Measurements from ENCODE around the gene GRM4.

Gene GRM4

GRCh38 chr6:34011264-34011663 lies 134.6 kb downstream of the GRM4 start:
- H3K4me1 ChIP-seq (ENCODE audit: control insufficient read depth, insufficient read depth, low read length) = peaks cover 32% of the 10 kb centered on the region
- no peaks in the 10 kb centered on the region for H3K36me3 ChIP-seq (ENCODE audit: control insufficient read depth, insufficient read depth, low read length)
- peaks cover 3% of the 10 kb centered on the region for H3K27me3 ChIP-seq (ENCODE audit: control insufficient read depth, insufficient read depth, low read length, poor library complexity, severe bottlenecking)
- H3K9me3 ChIP-seq (ENCODE audit: control insufficient read depth, low read length) = no peaks in the 10 kb centered on the region
- H3K27ac ChIP-seq (ENCODE audit: insufficient read depth, low read depth, low read length, poor library complexity, severe bottlenecking) = peak overlapping the region; percentile 42
- H3K4me3 ChIP-seq (ENCODE audit: insufficient read depth, low read depth, low read length) = no peak overlapping the region
- 56 to 59% methylated on average over 5 of the region's 5 CpGs for WGBS, 2 experiments

GRCh38 chr6:34005901-34006531 lies 139.9 kb downstream of the GRM4 start:
- peaks cover 8% of the 10 kb centered on the region for H3K4me1 ChIP-seq (ENCODE audit: control insufficient read depth, insufficient read depth, low read length)
- H3K36me3 ChIP-seq (ENCODE audit: control insufficient read depth, insufficient read depth, low read length) = no peaks in the 10 kb centered on the region
- WGBS, 2 experiments = 10 to 12% methylated on average over 8 of the region's 8 CpGs
- no peak overlapping the region for H3K27ac ChIP-seq (ENCODE audit: insufficient read depth, low read depth, low read length, poor library complexity, severe bottlenecking)
- no peak overlapping the region for H3K4me3 ChIP-seq (ENCODE audit: insufficient read depth, low read depth, low read length)
- no peaks in the 10 kb centered on the region for H3K9me3 ChIP-seq (ENCODE audit: control insufficient read depth, low read length)
- peaks cover 11% of the 10 kb centered on the region for H3K27me3 ChIP-seq (ENCODE audit: control insufficient read depth, insufficient read depth, low read length, poor library complexity, severe bottlenecking)

- Histone ChIP-seq H3K36me3 (ENCODE audit: control insufficient read depth, insufficient read depth, low read length) (no peaks in the 10 kb centered on the region), H3K27ac (ENCODE audit: insufficient read depth, low read depth, low read length, poor library complexity, severe bottlenecking) (no peak overlapping the region), H3K9me3 (ENCODE audit: control insufficient read depth, low read length) (no peaks in the 10 kb centered on the region), H3K4me3 (ENCODE audit: insufficient read depth, low read depth, low read length) (no peak overlapping the region), H3K27me3 (ENCODE audit: control insufficient read depth, insufficient read depth, low read length, poor library complexity, severe bottlenecking) (peaks cover 11% of the 10 kb centered on the region), H3K4me1 (ENCODE audit: control insufficient read depth, insufficient read depth, low read length) (peaks cover 3% of the 10 kb centered on the region)
- 94 to 100% methylated on average over 1 of the region's 1 CpG for WGBS, 2 experiments
Measured at GRCh38 chr6:34004706-34005105, 141.2 kb downstream of the GRM4 start.

DNA sequence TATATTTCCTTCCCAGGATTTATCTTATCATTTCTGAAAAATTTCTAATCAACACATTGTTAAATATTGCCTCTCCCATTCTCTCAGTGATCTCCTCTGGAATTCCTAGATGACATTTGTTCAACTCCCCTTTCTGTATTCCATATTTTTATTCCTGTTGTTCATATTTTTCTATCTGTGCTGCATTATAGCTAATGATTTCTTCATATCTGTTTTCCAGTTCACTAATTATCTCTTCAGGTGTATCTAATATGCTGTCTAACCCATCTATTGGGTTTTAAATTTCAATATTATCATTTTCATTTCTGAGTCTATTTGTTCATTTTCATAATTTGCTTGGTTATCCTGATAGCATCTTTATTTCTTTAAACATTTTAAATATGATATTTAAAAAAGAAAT lies 141.9 kb downstream of the GRM4 start:
- H3K36me3 ChIP-seq (ENCODE audit: control insufficient read depth, insufficient read depth, low read length) = no peaks in the 10 kb centered on the region
- no peak overlapping the region for H3K4me3 ChIP-seq (ENCODE audit: insufficient read depth, low read depth, low read length)
- no peak overlapping the region for H3K27ac ChIP-seq (ENCODE audit: insufficient read depth, low read depth, low read length, poor library complexity, severe bottlenecking)
- peaks cover 3% of the 10 kb centered on the region for H3K4me1 ChIP-seq (ENCODE audit: control insufficient read depth, insufficient read depth, low read length)
- peaks cover 11% of the 10 kb centered on the region for H3K27me3 ChIP-seq (ENCODE audit: control insufficient read depth, insufficient read depth, low read length, poor library complexity, severe bottlenecking)
- no peaks in the 10 kb centered on the region for H3K9me3 ChIP-seq (ENCODE audit: control insufficient read depth, low read length)

GRCh38 chr6:34001706-34002621 lies 143.9 kb downstream of the GRM4 start:
- no peak overlapping the region for H3K4me3 ChIP-seq (ENCODE audit: insufficient read depth, low read depth, low read length)
- peaks cover 3% of the 10 kb centered on the region for H3K4me1 ChIP-seq (ENCODE audit: control insufficient read depth, insufficient read depth, low read length)
- H3K27me3 ChIP-seq (ENCODE audit: control insufficient read depth, insufficient read depth, low read length, poor library complexity, severe bottlenecking) = peaks cover 8% of the 10 kb centered on the region
- H3K9me3 ChIP-seq (ENCODE audit: control insufficient read depth, low read length) = no peaks in the 10 kb centered on the region
- 87 to 88% methylated on average over 41 of the region's 41 CpGs for WGBS, 2 experiments
- no peak overlapping the region for H3K27ac ChIP-seq (ENCODE audit: insufficient read depth, low read depth, low read length, poor library complexity, severe bottlenecking)
- H3K36me3 ChIP-seq (ENCODE audit: control insufficient read depth, insufficient read depth, low read length) = no peaks in the 10 kb centered on the region

GRCh38 chr6:34000281-34000680 lies 145.6 kb downstream of the GRM4 start:
- no peaks in the 10 kb centered on the region for H3K9me3 ChIP-seq (ENCODE audit: control insufficient read depth, low read length)
- no peak overlapping the region for H3K4me3 ChIP-seq (ENCODE audit: insufficient read depth, low read depth, low read length)
- peaks cover 2% of the 10 kb centered on the region for H3K27me3 ChIP-seq (ENCODE audit: control insufficient read depth, insufficient read depth, low read length, poor library complexity, severe bottlenecking)
- no peak overlapping the region for H3K27ac ChIP-seq (ENCODE audit: insufficient read depth, low read depth, low read length, poor library complexity, severe bottlenecking)
- peaks cover 3% of the 10 kb centered on the region for H3K4me1 ChIP-seq (ENCODE audit: control insufficient read depth, insufficient read depth, low read length)
- WGBS, 2 experiments = 88 to 95% methylated on average over 5 of the region's 5 CpGs
- H3K36me3 ChIP-seq (ENCODE audit: control insufficient read depth, insufficient read depth, low read length) = no peaks in the 10 kb centered on the region

- 91 to 96% methylated on average over 4 of the region's 4 CpGs for WGBS, 2 experiments
Measured at GRCh38 chr6:33999567-33999966, 146.3 kb downstream of the GRM4 start.

DNA sequence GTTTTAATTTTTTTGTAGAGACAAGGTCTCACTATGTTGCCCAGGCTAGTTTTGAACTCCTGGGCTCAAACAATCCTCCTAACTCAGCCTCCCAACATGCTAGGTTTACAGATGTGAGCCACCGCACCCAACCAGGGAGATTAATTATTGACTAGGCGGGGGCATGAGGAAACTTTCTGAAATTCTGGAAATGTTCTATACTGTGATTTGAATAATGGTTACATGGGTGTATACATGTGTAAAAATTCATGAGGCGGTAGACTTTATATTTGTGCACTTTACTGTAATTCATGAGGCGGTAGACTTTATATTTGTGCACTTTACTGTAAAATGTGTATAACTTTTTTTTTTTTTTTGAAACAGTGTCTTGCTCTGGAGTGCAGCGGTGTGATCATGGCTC lies 147.2 kb downstream of the GRM4 start:
- Histone ChIP-seq H3K4me1 (ENCODE audit: control insufficient read depth, insufficient read depth, low read length) (peaks cover 9% of the 10 kb centered on the region), H3K4me3 (ENCODE audit: insufficient read depth, low read depth, low read length) (no peak overlapping the region), H3K36me3 (ENCODE audit: control insufficient read depth, insufficient read depth, low read length) (no peaks in the 10 kb centered on the region), H3K9me3 (ENCODE audit: control insufficient read depth, low read length) (no peaks in the 10 kb centered on the region), H3K27ac (ENCODE audit: insufficient read depth, low read depth, low read length, poor library complexity, severe bottlenecking) (no peak overlapping the region), H3K27me3 (ENCODE audit: control insufficient read depth, insufficient read depth, low read length, poor library complexity, severe bottlenecking) (no peaks in the 10 kb centered on the region)
- 95 to 98% methylated on average over 5 of the region's 5 CpGs for WGBS, 2 experiments

More at GRCh38 chr6:33999567-33999966, 146.3 kb downstream of the GRM4 start:
- H3K27ac ChIP-seq (ENCODE audit: insufficient read depth, low read depth, low read length, poor library complexity, severe bottlenecking) = no peak overlapping the region
- peaks cover 5% of the 10 kb centered on the region for H3K4me1 ChIP-seq (ENCODE audit: control insufficient read depth, insufficient read depth, low read length)
- H3K36me3 ChIP-seq (ENCODE audit: control insufficient read depth, insufficient read depth, low read length) = no peaks in the 10 kb centered on the region
- no peaks in the 10 kb centered on the region for H3K9me3 ChIP-seq (ENCODE audit: control insufficient read depth, low read length)
- H3K27me3 ChIP-seq (ENCODE audit: control insufficient read depth, insufficient read depth, low read length, poor library complexity, severe bottlenecking) = no peaks in the 10 kb centered on the region
- no peak overlapping the region for H3K4me3 ChIP-seq (ENCODE audit: insufficient read depth, low read depth, low read length)

DNA sequence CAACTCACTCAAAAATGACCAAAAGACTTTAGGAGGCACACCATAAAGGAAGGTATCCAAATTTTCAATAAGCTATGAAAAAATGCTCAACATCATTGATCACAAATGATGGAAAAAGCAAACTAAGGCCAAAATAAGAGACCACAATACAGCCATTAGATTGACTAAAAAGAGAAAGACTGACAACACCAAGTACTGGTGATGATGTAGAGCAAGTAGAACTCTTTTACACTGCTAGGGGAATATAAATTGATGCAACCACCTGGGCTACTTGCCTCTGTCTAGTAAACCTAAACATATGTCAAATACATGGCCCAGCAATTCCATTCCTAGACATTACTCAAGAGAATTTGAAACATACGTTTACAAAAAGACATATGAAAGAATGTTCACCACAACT lies 148.6 kb downstream of the GRM4 start:
- Histone ChIP-seq H3K36me3 (ENCODE audit: control insufficient read depth, insufficient read depth, low read length) (no peaks in the 10 kb centered on the region), H3K27me3 (ENCODE audit: control insufficient read depth, insufficient read depth, low read length, poor library complexity, severe bottlenecking) (no peaks in the 10 kb centered on the region), H3K9me3 (ENCODE audit: control insufficient read depth, low read length) (no peaks in the 10 kb centered on the region), H3K27ac (ENCODE audit: insufficient read depth, low read depth, low read length, poor library complexity, severe bottlenecking) (no peak overlapping the region), H3K4me3 (ENCODE audit: insufficient read depth, low read depth, low read length) (no peak overlapping the region), H3K4me1 (ENCODE audit: control insufficient read depth, insufficient read depth, low read length) (peaks cover 11% of the 10 kb centered on the region)
- 80 to 100% methylated on average over 1 of the region's 1 CpG for WGBS, 2 experiments

- Histone ChIP-seq H3K4me1 (ENCODE audit: control insufficient read depth, insufficient read depth, low read length) (peaks cover 8% of the 10 kb centered on the region), H3K4me3 (ENCODE audit: insufficient read depth, low read depth, low read length) (no peak overlapping the region), H3K27ac (ENCODE audit: insufficient read depth, low read depth, low read length, poor library complexity, severe bottlenecking) (no peak overlapping the region), H3K27me3 (ENCODE audit: control insufficient read depth, insufficient read depth, low read length, poor library complexity, severe bottlenecking) (no peaks in the 10 kb centered on the region), H3K36me3 (ENCODE audit: control insufficient read depth, insufficient read depth, low read length) (no peaks in the 10 kb centered on the region), H3K9me3 (ENCODE audit: control insufficient read depth, low read length) (no peaks in the 10 kb centered on the region)
- WGBS, 2 experiments = 85 to 89% methylated on average over 5 of the region's 5 CpGs
Measured at GRCh38 chr6:33996120-33996475, 149.8 kb downstream of the GRM4 start.

Data from ectodermal cell (in vitro differentiated cells).